ENCODE results near the gene CDK14.

DNA sequence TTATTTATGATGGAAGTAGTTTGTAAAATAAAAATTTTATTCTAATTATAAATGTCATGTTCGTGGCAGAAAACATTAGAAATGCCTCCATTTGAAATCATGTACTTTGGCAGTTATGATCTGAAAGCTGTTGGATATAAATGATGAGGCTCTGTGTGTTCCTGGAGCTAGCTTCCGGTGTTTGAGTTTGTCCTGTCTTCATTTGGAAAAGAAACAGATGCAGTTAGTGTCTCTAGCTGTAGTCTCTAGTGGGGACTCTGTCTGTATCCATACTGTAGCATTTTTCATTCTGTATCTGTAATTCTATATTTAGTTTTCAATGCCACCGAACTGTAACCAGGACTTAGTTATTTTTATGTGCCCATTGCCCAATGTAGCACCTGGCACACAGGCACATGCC is 471.1 kb downstream of the CDK14 start:
- TF ChIP-seq, protein P1, sequence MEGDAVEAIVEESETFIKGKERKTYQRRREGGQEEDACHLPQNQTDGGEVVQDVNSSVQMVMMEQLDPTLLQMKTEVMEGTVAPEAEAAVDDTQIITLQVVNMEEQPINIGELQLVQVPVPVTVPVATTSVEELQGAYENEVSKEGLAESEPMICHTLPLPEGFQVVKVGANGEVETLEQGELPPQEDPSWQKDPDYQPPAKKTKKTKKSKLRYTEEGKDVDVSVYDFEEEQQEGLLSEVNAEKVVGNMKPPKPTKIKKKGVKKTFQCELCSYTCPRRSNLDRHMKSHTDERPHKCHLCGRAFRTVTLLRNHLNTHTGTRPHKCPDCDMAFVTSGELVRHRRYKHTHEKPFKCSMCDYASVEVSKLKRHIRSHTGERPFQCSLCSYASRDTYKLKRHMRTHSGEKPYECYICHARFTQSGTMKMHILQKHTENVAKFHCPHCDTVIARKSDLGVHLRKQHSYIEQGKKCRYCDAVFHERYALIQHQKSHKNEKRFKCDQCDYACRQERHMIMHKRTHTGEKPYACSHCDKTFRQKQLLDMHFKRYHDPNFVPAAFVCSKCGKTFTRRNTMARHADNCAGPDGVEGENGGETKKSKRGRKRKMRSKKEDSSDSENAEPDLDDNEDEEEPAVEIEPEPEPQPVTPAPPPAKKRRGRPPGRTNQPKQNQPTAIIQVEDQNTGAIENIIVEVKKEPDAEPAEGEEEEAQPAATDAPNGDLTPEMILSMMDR (IDR thresholded peaks at IDR 0.05), result no peak
- no peak for TF ChIP-seq POLR2A (IDR thresholded peaks at IDR 0.05)
